Breast epithelium (tissue), 4 donors: Measurements from ENCODE around the gene MRPL20. TPM values are rescaled to one million over a fixed set of nuclear protein-coding genes. Genes with fewer than 3 reads are reported as not detected.
A peak's percentile ranks its signal among the peaks of the same experiment; 100 is the strongest.

Experiments
- DNase-seq, 2 donors: peaks; one replicate each; pipeline ENCODE4 v3.0.0-alpha.2; 2019; ENCODE audit warnings: low spot score in 2 of 2
- H3K27ac ChIP-seq, 2 donors: fragments of 200-600 bp; sonication (generic) in 1 of 2; one replicate each; pipeline ENCODE4 v1.5.1; 2016 to 2019; ENCODE audit warnings: mild to moderate bottlenecking in 1 of 2
- H3K27me3 ChIP-seq, 2 donors: fragments of 200-600 bp; sonication (generic) in 1 of 2; one replicate each; pipeline versions ENCODE4 v1.5.1 to v1.6.0; 2017 to 2019; ENCODE audit warnings: control low read depth in 1 of 2, mild to moderate bottlenecking in 1 of 2
- H3K36me3 ChIP-seq: fragments of 200-600 bp; one replicate; pipeline ENCODE4 v1.5.1; 2019
- H3K4me1 ChIP-seq, 2 donors: fragments of 200-600 bp; sonication (generic); one replicate each; pipeline ENCODE4 v1.5.1; 2016 to 2019; ENCODE audit warnings: control low read depth in 1 of 2
- H3K4me3 ChIP-seq, 3 donors: fragments of 200-600 bp; sonication (generic); 1 replicate in 2 of 3; 2 replicates in 1 of 3; pipeline ENCODE4 v1.5.1; 2016 to 2019; ENCODE audit warnings: mild to moderate bottlenecking in 3 of 3, moderate library complexity in 2 of 3
- H3K9me3 ChIP-seq, 2 donors: fragments of 200-600 bp; sonication (generic) in 1 of 2; one replicate each; pipeline ENCODE4 v1.5.1; 2016 to 2019; ENCODE audit warnings: control low read depth in 1 of 2
- CTCF ChIP-seq, 3 donors: fragments of 450-650 bp; IDR thresholded peaks; one replicate each; pipeline ENCODE4 v1.5.1; 2016 to 2017; ENCODE audit warnings: antibody characterized with exemption in 3 of 3, mild to moderate bottlenecking in 3 of 3, moderate library complexity in 3 of 3
- POLR2A ChIP-seq: fragments of 450-650 bp; IDR thresholded peaks from one replicate; pipeline ENCODE4 v1.6.1; 2016; ENCODE audit warnings: antibody characterized with exemption, mild to moderate bottlenecking, moderate library complexity
- POLR2AphosphoS5 ChIP-seq, 3 donors: sonication (generic); formaldehyde crosslinking; IDR thresholded peaks; one replicate each; pipeline ENCODE4 v1.6.1; 2017; ENCODE audit warnings: antibody characterized with exemption in 3 of 3
- intact Hi-C: fragments of 100-400 bp; cut with DNase I; formaldehyde crosslinking; loops from one replicate; pipeline ENCODE4 v1.15.1; 2023; ENCODE audit warnings: low total_unique reads
- total RNA-seq, 3 donors: library from RNA; depleted of rRNA; stranded (reverse); fragments of >200 nt; gene quantifications; one replicate each; pipeline ENCODE4 v1.1.0, GENCODE V29; 2016

The MRPL20 gene
- total RNA-seq, 3 donors from 2014 or later = 127 to 149 (median 147) TPM

- intact Hi-C loops = no loop called here
- Histone ChIP-seq H3K9me3 (no peaks in the 10 kb centered on the region), H3K27ac (no peak overlapping the region), H3K4me3 (no peak overlapping the region), H3K27me3 (no peaks in the 10 kb centered on the region), H3K4me1 (peaks cover 7 to 12% of the 10 kb centered on the region in 2 donors), H3K36me3 (no peaks in the 10 kb centered on the region)
- DNase-seq = no peak
- TF ChIP-seq POLR2AphosphoS5 (IDR thresholded peaks at IDR 0.05) = no peak
- TF ChIP-seq CTCF (IDR thresholded peaks at IDR 0.05) = no peak
- TF ChIP-seq POLR2A = no peak
These were observed 41.0 kb downstream of the MRPL20 start for GRCh38 chr1:1365875-1366698.

GRCh38 chr1:1364266-1364665, 42.8 kb downstream of the MRPL20 start:
- H3K9me3 ChIP-seq = no peaks in the 10 kb centered on the region
- H3K36me3 ChIP-seq = no peaks in the 10 kb centered on the region
- H3K27ac ChIP-seq = peak overlapping the region; percentile 2 to 7
- H3K27me3 ChIP-seq = no peaks in the 10 kb centered on the region
- no peak overlapping the region for H3K4me3 ChIP-seq
- no peak for TF ChIP-seq POLR2AphosphoS5 (IDR thresholded peaks at IDR 0.05)
- no peak for TF ChIP-seq POLR2A
- TF ChIP-seq CTCF (IDR thresholded peaks at IDR 0.05) = no peak
- intact Hi-C loops = no loop called here
- peaks cover 21 to 24% of the 10 kb centered on the region in 2 donors for H3K4me1 ChIP-seq
- peak; percentile 75 to 92 for DNase-seq

- DNase-seq = peak; percentile 61 to 69
- Histone ChIP-seq H3K4me3 (peak overlapping the region; percentile 10 to 76 (median 13)), H3K27ac (peak overlapping the region; percentile 92 to 98), H3K9me3 (no peaks in the 10 kb centered on the region), H3K27me3 (no peaks in the 10 kb centered on the region), H3K36me3 (no peaks in the 10 kb centered on the region), H3K4me1 (peaks cover 26 to 31% of the 10 kb centered on the region in 2 donors)
- intact Hi-C loops = no loop called here
- TF ChIP-seq POLR2AphosphoS5 (IDR thresholded peaks at IDR 0.05) (peak in 1 of 3 donors; percentile 32), CTCF (IDR thresholded peaks at IDR 0.05) (no peak)
These were observed 45.1 kb downstream of the MRPL20 start for GRCh38 chr1:1361982-1362423.

- Histone ChIP-seq H3K4me1 (peaks cover 26 to 31% of the 10 kb centered on the region in 2 donors), H3K27ac (peak overlapping the region; percentile 92 to 98), H3K4me3 (peak overlapping the region; percentile 10 to 76 (median 13)), H3K27me3 (no peaks in the 10 kb centered on the region), H3K36me3 (no peaks in the 10 kb centered on the region), H3K9me3 (no peaks in the 10 kb centered on the region)
- no peak for TF ChIP-seq POLR2A
- no peak for TF ChIP-seq POLR2AphosphoS5 (IDR thresholded peaks at IDR 0.05)
- TF ChIP-seq CTCF (IDR thresholded peaks at IDR 0.05) = no peak
- intact Hi-C loops = no loop called here
- no peak for DNase-seq
These were observed 45.7 kb downstream of the MRPL20 start for GRCh38 chr1:1361233-1361981.
